ENCODE results near the gene RASA3.

RASA3 gene

DNA sequence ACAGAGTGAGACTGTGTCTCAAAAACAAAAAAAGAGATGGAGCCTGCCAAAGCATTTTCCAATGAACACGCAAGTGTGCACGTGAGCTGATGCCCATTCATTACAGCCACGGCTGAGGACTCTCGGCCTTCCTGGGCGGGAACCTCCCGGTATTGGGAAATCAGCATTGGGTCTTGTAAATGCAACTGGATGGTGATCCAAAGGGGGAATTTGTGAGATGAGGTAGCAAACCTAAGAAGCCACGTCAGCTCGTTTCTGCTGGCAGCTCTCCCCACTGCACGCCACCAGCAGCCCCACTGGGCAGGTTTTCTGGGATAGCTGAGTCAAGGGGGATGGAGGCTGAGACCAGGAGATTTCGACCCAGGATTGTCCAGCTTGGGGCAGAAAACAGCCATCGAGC is 170.0 kb downstream of the RASA3 start:
- DNase-seq: no peak
- no peak overlapping the region for H3K4me2 ChIP-seq (ENCODE audit: insufficient read depth, low read length)
- no peaks in the 10 kb centered on the region for H3K4me1 ChIP-seq (ENCODE audit: insufficient read depth, low read length)
- H3K9ac ChIP-seq (ENCODE audit: low read depth, low read length): no peak overlapping the region
- TF ChIP-seq, protein P1, sequence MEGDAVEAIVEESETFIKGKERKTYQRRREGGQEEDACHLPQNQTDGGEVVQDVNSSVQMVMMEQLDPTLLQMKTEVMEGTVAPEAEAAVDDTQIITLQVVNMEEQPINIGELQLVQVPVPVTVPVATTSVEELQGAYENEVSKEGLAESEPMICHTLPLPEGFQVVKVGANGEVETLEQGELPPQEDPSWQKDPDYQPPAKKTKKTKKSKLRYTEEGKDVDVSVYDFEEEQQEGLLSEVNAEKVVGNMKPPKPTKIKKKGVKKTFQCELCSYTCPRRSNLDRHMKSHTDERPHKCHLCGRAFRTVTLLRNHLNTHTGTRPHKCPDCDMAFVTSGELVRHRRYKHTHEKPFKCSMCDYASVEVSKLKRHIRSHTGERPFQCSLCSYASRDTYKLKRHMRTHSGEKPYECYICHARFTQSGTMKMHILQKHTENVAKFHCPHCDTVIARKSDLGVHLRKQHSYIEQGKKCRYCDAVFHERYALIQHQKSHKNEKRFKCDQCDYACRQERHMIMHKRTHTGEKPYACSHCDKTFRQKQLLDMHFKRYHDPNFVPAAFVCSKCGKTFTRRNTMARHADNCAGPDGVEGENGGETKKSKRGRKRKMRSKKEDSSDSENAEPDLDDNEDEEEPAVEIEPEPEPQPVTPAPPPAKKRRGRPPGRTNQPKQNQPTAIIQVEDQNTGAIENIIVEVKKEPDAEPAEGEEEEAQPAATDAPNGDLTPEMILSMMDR (IDR thresholded peaks at IDR 0.05; ENCODE audit: borderline replicate concordance, extremely low read depth, low read length, poor library complexity, severe bottlenecking): no peak
- no peak for TF ChIP-seq EZH2 (IDR thresholded peaks at IDR 0.05; ENCODE audit: borderline replicate concordance, low read depth, low read length, severe bottlenecking)
- no peaks in the 10 kb centered on the region for H3K79me2 ChIP-seq (ENCODE audit: insufficient read depth, low read length)
- H3K27ac ChIP-seq (ENCODE audit: low read length): no peak overlapping the region
- no peaks in the 10 kb centered on the region; the same call in 1 of the 2 replicates for H3K36me3 ChIP-seq (ENCODE audit: insufficient read depth, low read length)
- no peak overlapping the region for H2AFZ ChIP-seq (ENCODE audit: low read depth, low read length)
- no peaks in the 10 kb centered on the region for H3K27me3 ChIP-seq (ENCODE audit: insufficient read depth, low read length, poor library complexity)
- no peak for ATAC-seq (ENCODE audit: insufficient read depth, low read depth)
- H3K4me3 ChIP-seq (ENCODE audit: low read depth in 1 of 2, low read length in 2 of 2): no peak overlapping the region
- peaks cover 29% of the 10 kb centered on the region for H3K9me3 ChIP-seq (ENCODE audit: insufficient read depth, low read length, severe bottlenecking)
- no peaks in the 10 kb centered on the region for H4K20me1 ChIP-seq (ENCODE audit: insufficient read depth, low read length)

DNA sequence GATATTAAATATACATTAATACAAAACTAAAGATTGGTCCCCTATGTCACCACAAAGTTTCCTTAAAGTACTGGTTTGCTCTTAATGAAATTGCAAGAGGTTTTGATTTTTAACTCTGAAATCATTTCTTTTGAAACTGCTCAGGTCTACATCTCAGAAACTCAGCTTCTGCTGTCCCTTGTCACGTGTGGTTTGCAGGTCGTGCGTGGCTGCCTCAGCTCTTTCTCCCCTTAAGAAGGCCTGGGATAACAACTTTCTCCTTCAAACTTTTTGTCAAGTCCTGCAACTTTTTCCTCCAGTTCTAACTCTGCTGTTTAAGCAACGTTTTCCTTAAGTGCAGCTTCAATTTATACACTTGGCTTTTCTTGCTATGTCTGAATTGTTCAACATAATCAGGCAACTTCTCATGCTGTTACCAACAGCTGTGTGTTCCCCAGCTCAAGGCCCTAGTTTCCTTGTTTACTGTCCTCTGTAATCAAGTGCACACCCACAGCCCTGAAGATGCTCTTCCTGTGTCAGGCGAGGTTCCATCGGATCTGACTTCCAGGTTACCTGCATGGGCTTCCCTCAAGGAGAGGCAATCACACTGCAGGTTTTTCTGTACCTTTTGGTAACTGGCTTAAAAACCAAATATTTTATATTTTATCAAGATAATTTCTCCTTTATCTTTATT is 172.0 kb downstream of the RASA3 start:
- no peaks in the 10 kb centered on the region for H4K20me1 ChIP-seq (ENCODE audit: insufficient read depth, low read length)
- TF ChIP-seq, protein P1 (IDR thresholded peaks at IDR 0.05; ENCODE audit: borderline replicate concordance, extremely low read depth, low read length, poor library complexity, severe bottlenecking): no peak
- no peak for TF ChIP-seq EZH2 (IDR thresholded peaks at IDR 0.05; ENCODE audit: borderline replicate concordance, low read depth, low read length, severe bottlenecking)
- H3K4me3 ChIP-seq (ENCODE audit: low read depth in 1 of 2, low read length in 2 of 2): no peak overlapping the region
- H3K36me3 ChIP-seq (ENCODE audit: insufficient read depth, low read length): no peaks in the 10 kb centered on the region
- no peaks in the 10 kb centered on the region for H3K27me3 ChIP-seq (ENCODE audit: insufficient read depth, low read length, poor library complexity)
- H3K4me1 ChIP-seq (ENCODE audit: insufficient read depth, low read length): no peaks in the 10 kb centered on the region
- H2AFZ ChIP-seq (ENCODE audit: low read depth, low read length): no peak overlapping the region
- DNase-seq (no peak), ATAC-seq (ENCODE audit: insufficient read depth, low read depth) (no peak)
- no peak overlapping the region for H3K9ac ChIP-seq (ENCODE audit: low read depth, low read length)
- no peak overlapping the region for H3K27ac ChIP-seq (ENCODE audit: low read length)
- peaks cover 25% of the 10 kb centered on the region for H3K9me3 ChIP-seq (ENCODE audit: insufficient read depth, low read length, severe bottlenecking)
- no peaks in the 10 kb centered on the region for H3K79me2 ChIP-seq (ENCODE audit: insufficient read depth, low read length)
- H3K4me2 ChIP-seq (ENCODE audit: insufficient read depth, low read length): no peak overlapping the region

DNA sequence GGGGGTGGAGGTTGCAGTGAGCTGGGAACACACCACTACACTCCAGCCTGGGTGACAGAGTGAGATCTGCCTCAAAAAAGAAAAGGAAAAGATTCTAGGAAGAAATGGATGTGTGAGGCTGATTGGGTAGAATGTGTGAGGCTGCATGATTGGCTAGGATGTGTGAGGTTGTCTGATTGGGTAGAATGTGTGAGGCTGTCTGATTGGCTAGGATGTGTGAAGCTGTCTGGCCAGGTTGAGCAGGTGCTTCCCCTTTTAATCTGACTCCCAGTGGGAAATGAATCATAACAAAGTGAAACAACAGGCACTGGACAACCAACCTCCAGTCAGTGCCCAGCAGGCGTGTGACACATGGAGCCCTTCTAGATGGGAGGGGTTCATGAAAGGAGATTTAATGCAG is 173.2 kb downstream of the RASA3 start:
- H3K27me3 ChIP-seq (ENCODE audit: insufficient read depth, low read length, poor library complexity): no peaks in the 10 kb centered on the region
- no peak overlapping the region for H3K4me3 ChIP-seq (ENCODE audit: low read depth in 1 of 2, low read length in 2 of 2)
- H4K20me1 ChIP-seq (ENCODE audit: insufficient read depth, low read length): peaks cover 3% of the 10 kb centered on the region; the same call in 1 of the 2 replicates
- no peaks in the 10 kb centered on the region for H3K4me1 ChIP-seq (ENCODE audit: insufficient read depth, low read length)
- no peak overlapping the region for H3K27ac ChIP-seq (ENCODE audit: low read length)
- no peak overlapping the region for H3K4me2 ChIP-seq (ENCODE audit: insufficient read depth, low read length)
- TF ChIP-seq, protein P1 (IDR thresholded peaks at IDR 0.05; ENCODE audit: borderline replicate concordance, extremely low read depth, low read length, poor library complexity, severe bottlenecking): no peak
- no peak for TF ChIP-seq EZH2 (IDR thresholded peaks at IDR 0.05; ENCODE audit: borderline replicate concordance, low read depth, low read length, severe bottlenecking)
- H2AFZ ChIP-seq (ENCODE audit: low read depth, low read length): no peak overlapping the region
- DNase-seq (no peak), ATAC-seq (ENCODE audit: insufficient read depth, low read depth) (no peak)
- H3K36me3 ChIP-seq (ENCODE audit: insufficient read depth, low read length): no peaks in the 10 kb centered on the region
- H3K79me2 ChIP-seq (ENCODE audit: insufficient read depth, low read length): no peaks in the 10 kb centered on the region
- no peak overlapping the region for H3K9ac ChIP-seq (ENCODE audit: low read depth, low read length)
- H3K9me3 ChIP-seq (ENCODE audit: insufficient read depth, low read length, severe bottlenecking): peaks cover 22% of the 10 kb centered on the region

All from DND-41 (cell line).